Fibroblast of lung (primary cell): ENCODE data around the gene ZSCAN20. TPM values are rescaled to one million over a fixed set of nuclear protein-coding genes. Genes with fewer than 3 reads are reported as not detected.

Experiments used
- DNase-seq, 2 donors: peaks; one replicate each; pipeline versions ENCODE4 v3.0.0 to v3.0.0-alpha.2; 2010; ENCODE audit warnings: low read depth in 2 of 2
- H2AFZ ChIP-seq: 2 replicates; pipeline ENCODE4 v1.5.1; 2012; ENCODE audit warnings: low read length, control low read depth, inconsistent platforms
- H3K27ac ChIP-seq: 2 replicates; pipeline ENCODE4 v1.5.1; 2011; ENCODE audit warnings: low read length, control low read depth; ENCODE audit not compliant: insufficient read depth
- H3K27me3 ChIP-seq: 2 replicates; pipeline ENCODE4 v1.5.1; 2011; ENCODE audit warnings: mild to moderate bottlenecking, low read length; ENCODE audit not compliant: control insufficient read depth, insufficient read depth
- H3K36me3 ChIP-seq: 2 replicates; pipeline ENCODE4 v1.5.1; 2011; ENCODE audit warnings: low read length; ENCODE audit not compliant: control insufficient read depth, insufficient read depth
- H3K4me1 ChIP-seq: 2 replicates; pipeline ENCODE4 v1.5.1; 2011; ENCODE audit warnings: low read length; ENCODE audit not compliant: control insufficient read depth, insufficient read depth; ENCODE audit errors: extremely low read depth
- H3K4me2 ChIP-seq: 2 replicates; pipeline ENCODE4 v1.5.1; 2011; ENCODE audit warnings: low read length, control low read depth; ENCODE audit not compliant: insufficient read depth; ENCODE audit errors: extremely low read depth
- H3K4me3 ChIP-seq, 4 experiments: fragments of 200-600 bp in 1 of 4; sonication (generic) in 1 of 4; replicated peaks in 1 of 4; 2 replicates each; pipeline ENCODE4 v1.5.1; 2011 to 2016; ENCODE audit warnings: low read length in 4 of 4, low read depth in 3 of 4, mild to moderate bottlenecking in 3 of 4, control low read depth in 2 of 4, inconsistent platforms in 1 of 4, mixed read lengths in 1 of 4; ENCODE audit not compliant: insufficient read depth in 1 of 4; ENCODE audit errors: control extremely low read depth in 1 of 4
- H3K79me2 ChIP-seq: 2 replicates; pipeline ENCODE4 v1.5.1; 2012; ENCODE audit warnings: mild to moderate bottlenecking, low read length, inconsistent platforms; ENCODE audit not compliant: control insufficient read depth, insufficient read depth
- H3K9ac ChIP-seq: 2 replicates; pipeline ENCODE4 v1.5.1; 2011; ENCODE audit warnings: mild to moderate bottlenecking, low read length, control low read depth; ENCODE audit not compliant: insufficient read depth
- H3K9me3 ChIP-seq: 2 replicates; pipeline ENCODE4 v1.5.1; 2012; ENCODE audit warnings: low read depth, low read length; ENCODE audit not compliant: control insufficient read depth, insufficient read depth
- H4K20me1 ChIP-seq: 2 replicates; pipeline ENCODE4 v1.5.1; 2011; ENCODE audit warnings: low read length; ENCODE audit not compliant: control insufficient read depth, insufficient read depth; ENCODE audit errors: extremely low read depth
- EZH2 ChIP-seq: IDR thresholded peaks from 2 replicates; pipeline ENCODE4 v1.5.1; 2012; ENCODE audit warnings: low read length, control low read depth, mild to moderate bottlenecking; ENCODE audit errors: missing control alignments
- polyA plus RNA-seq, 2 donors: library from polyadenylated mRNA; depleted of rRNA in 1 of 2; stranded (reverse) in 1 of 2; unstranded in 1 of 2; fragments of >200 nt; gene quantifications; 2 replicates each; pipeline ENCODE4 v1.2.1, GENCODE V29; 2011 to 2012; ENCODE audit warnings: missing spikeins in 1 of 2
- total RNA-seq: library from RNA; depleted of rRNA; stranded (reverse); fragments of >200 nt; gene quantifications from 2 replicates; pipeline ENCODE4 v1.2.1, GENCODE V29; 2014
- TF ChIP-seq, protein P1 (sequence below), 2 donors: IDR thresholded peaks in 1 of 2; conservative IDR thresholded peaks in 1 of 2; 1 replicate in 1 of 2; 2 replicates in 1 of 2; pipeline ENCODE4 v1.5.1; 2011 to 2012; ENCODE audit warnings: low read length in 2 of 2, control low read depth in 1 of 2, inconsistent platforms in 1 of 2, low read depth in 1 of 2, mild to moderate bottlenecking in 1 of 2

The ZSCAN20 gene
- total and polyA plus RNA-seq, 2 donors (not counting 1 experiment from before 2014, with no cell fraction given): 3.1 to 13.0 TPM

DNA sequence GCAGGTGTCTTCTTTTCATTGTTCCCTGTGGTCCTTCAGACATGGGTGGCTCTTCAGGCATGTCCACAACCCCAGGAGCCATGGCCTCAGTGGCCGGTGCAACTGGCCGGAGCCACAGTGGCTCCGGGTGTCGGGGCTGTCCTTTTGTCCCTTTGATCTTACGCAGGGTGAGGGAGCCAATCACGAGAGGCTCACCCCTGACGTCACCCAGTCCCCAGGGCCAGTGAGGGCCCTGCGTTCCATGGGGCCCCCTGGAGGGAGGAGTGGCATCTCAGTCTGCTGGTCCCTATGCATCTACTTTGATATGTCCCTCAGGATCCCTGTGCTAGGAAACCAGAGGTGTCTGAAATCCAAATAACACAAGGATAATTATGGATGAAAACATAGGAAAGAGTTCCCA is 29.3 kb downstream of the ZSCAN20 start:
- H4K20me1 ChIP-seq: no peaks in the 10 kb centered on the region
- no peaks in the 10 kb centered on the region for H3K79me2 ChIP-seq
- no peaks in the 10 kb centered on the region for H3K9me3 ChIP-seq
- H3K36me3 ChIP-seq: no peaks in the 10 kb centered on the region
- H3K27ac ChIP-seq: no peak overlapping the region
- no peak overlapping the region for H3K4me2 ChIP-seq
- no peak overlapping the region for H3K4me3 ChIP-seq
- H2AFZ ChIP-seq: no peak overlapping the region
- TF ChIP-seq, protein P1, sequence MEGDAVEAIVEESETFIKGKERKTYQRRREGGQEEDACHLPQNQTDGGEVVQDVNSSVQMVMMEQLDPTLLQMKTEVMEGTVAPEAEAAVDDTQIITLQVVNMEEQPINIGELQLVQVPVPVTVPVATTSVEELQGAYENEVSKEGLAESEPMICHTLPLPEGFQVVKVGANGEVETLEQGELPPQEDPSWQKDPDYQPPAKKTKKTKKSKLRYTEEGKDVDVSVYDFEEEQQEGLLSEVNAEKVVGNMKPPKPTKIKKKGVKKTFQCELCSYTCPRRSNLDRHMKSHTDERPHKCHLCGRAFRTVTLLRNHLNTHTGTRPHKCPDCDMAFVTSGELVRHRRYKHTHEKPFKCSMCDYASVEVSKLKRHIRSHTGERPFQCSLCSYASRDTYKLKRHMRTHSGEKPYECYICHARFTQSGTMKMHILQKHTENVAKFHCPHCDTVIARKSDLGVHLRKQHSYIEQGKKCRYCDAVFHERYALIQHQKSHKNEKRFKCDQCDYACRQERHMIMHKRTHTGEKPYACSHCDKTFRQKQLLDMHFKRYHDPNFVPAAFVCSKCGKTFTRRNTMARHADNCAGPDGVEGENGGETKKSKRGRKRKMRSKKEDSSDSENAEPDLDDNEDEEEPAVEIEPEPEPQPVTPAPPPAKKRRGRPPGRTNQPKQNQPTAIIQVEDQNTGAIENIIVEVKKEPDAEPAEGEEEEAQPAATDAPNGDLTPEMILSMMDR (conservative IDR thresholded peaks at IDR 0.05 in 1 of 2, IDR thresholded peaks at IDR 0.05 in 1 of 2; ENCODE audit: low read depth in 1 of 2, low read length in 2 of 2): no peak
- no peak for TF ChIP-seq EZH2
- DNase-seq: no peak
- H3K27me3 ChIP-seq: no peaks in the 10 kb centered on the region
- H3K9ac ChIP-seq: no peak overlapping the region
- no peaks in the 10 kb centered on the region for H3K4me1 ChIP-seq

DNA sequence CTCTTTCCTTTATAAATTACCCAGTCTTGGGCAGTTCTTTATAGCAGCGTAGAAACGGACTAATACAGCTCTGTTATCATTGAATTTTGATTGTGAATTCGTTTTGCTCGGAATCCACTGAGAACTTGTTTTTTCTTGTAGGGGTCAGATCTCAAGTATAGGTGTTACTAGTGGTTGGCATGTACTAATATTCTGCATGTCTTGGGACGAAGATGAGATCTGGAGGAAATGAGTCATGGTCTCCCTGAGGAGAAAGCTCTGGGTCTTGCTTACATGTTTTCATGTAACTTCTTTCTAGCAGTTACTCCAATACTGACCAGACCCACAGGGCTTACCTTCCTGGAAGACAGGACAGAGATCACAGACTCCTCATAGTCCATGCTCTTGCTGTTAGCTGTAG is 30.3 kb downstream of the ZSCAN20 start:
- Histone ChIP-seq H2AFZ (no peak overlapping the region), H3K27me3 (no peaks in the 10 kb centered on the region), H3K4me2 (no peak overlapping the region), H3K36me3 (no peaks in the 10 kb centered on the region), H3K9ac (no peak overlapping the region), H3K4me3 (no peak overlapping the region), H3K4me1 (no peaks in the 10 kb centered on the region), H3K9me3 (no peaks in the 10 kb centered on the region), H3K27ac (no peak overlapping the region), H3K79me2 (no peaks in the 10 kb centered on the region), H4K20me1 (no peaks in the 10 kb centered on the region)
- peak in 1 of 2 donors; percentile 46 for DNase-seq
- TF ChIP-seq, protein P1 (conservative IDR thresholded peaks at IDR 0.05 in 1 of 2, IDR thresholded peaks at IDR 0.05 in 1 of 2; ENCODE audit: low read depth in 1 of 2, low read length in 2 of 2): no peak
- no peak for TF ChIP-seq EZH2

GRCh38 chr1:33503506-33503905 is 31.1 kb downstream of the ZSCAN20 start:
- H3K4me1 ChIP-seq: no peaks in the 10 kb centered on the region
- H3K9ac ChIP-seq: no peak overlapping the region
- no peak overlapping the region for H3K4me2 ChIP-seq
- H3K4me3 ChIP-seq: no peak overlapping the region
- no peak overlapping the region for H3K27ac ChIP-seq
- no peak for TF ChIP-seq EZH2
- TF ChIP-seq, protein P1 (conservative IDR thresholded peaks at IDR 0.05 in 1 of 2, IDR thresholded peaks at IDR 0.05 in 1 of 2; ENCODE audit: low read depth in 1 of 2, low read length in 2 of 2): no peak
- DNase-seq: no peak
- no peaks in the 10 kb centered on the region for H3K27me3 ChIP-seq
- H2AFZ ChIP-seq: no peak overlapping the region
- no peaks in the 10 kb centered on the region for H4K20me1 ChIP-seq
- no peaks in the 10 kb centered on the region for H3K36me3 ChIP-seq
- H3K9me3 ChIP-seq: no peaks in the 10 kb centered on the region
- no peaks in the 10 kb centered on the region for H3K79me2 ChIP-seq
